GM19099 (cell line): ENCODE data around the gene DIPK1C.

Experiments
- POLR2A ChIP-seq: IDR thresholded peaks from 3 replicates; pipeline ENCODE4 v1.6.1; 2011; ENCODE audit warnings: low read depth; ENCODE audit not compliant: insufficient read length; ENCODE audit errors: extremely low read depth

The DIPK1C gene

DNA sequence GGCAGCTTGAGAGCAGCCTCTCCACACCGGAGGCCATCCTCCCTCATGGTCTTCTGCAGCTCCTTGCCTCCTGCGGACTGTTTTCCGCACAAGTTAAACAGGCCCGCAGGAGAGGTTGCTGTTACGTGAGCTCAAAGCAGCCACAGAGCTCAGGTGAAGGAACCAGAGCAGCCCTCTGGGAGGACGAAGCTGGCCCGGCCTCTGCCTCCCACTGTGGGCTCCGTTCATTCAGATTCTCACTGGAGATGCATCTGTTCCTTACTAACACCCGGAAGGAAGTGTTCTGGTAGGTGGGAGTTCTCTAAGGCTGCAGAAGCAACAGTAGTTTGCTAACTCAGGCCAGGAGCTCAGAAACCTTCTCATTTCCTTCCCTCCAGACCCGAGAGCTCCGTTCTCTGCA is 10.9 kb downstream of the DIPK1C start:
- TF ChIP-seq POLR2A = no peak

DNA sequence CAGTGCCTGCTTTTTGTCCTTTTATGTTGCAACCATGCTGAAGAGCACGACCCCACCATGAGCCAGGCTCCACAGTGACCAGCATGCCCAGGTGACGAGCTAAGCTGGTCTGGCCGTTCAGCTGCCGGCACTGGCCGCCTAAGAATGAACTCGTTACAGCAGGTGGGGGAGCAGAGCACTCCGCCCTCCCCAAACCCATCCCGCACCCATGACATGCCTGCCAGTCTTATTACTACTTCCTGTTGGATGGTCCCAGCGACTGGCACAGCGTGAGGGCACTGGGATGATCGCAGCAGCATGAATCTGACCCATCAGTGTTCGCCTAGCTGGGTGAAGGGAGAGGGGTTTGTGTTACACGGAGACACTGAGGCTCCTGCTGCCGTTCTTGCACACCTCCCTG is 11.5 kb downstream of the DIPK1C start:
- TF ChIP-seq POLR2A = no peak

- no peak for TF ChIP-seq POLR2A
Measured at GRCh38 chr18:74444104-74444503, 13.0 kb downstream of the DIPK1C start.

- TF ChIP-seq POLR2A = no peak
Measured at GRCh38 chr18:74440808-74441427, 16.2 kb downstream of the DIPK1C start.

GRCh38 chr18:74438091-74438490 is 19.0 kb downstream of the DIPK1C start:
- TF ChIP-seq POLR2A = no peak

DNA sequence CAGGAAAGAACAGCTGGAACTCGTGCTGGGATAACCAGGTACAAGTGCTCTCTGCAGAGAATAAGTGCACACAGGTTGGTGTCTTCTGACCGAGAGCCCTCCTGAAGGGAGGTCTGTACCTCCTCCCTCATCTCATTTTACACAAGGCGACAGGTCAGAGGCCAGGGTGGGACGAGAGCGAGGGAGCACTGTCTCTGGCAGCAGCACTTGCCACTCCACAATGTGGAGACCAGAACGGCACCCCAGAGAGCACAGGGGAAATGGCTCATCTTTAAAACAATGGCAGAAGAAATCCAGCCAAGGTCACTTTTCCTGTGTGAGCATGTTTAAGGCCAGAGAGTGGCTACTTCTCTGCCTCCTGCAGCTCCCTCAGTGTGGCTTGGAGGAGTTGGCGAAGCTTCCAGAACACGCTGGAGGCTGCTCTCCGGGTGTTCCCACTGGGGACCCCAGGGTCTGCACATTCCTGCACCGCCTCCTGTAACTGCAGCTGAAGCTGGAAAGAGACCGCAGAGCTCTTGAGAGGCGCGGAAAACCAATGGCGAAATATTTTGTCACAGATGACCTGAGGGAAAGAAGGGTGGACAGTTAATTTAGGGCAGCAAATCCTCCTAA is 20.8 kb downstream of the DIPK1C start:
- TF ChIP-seq POLR2A = no peak

DNA sequence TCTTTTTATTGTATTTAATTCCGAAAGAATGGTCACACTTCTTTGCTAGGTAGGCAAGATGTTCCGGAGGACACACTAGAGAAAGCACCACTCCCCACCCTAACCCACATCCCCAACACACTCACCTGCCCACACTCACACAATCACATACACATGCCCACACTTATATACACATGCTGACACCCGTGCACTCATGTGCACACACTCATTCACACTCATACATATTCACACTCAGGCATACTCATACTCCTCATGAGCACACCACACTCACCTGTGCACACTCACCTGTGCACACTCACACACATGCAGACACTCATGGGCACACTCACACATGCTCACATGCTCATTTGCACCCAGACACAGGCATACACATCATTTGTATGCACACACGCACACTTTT is 21.4 kb downstream of the DIPK1C start:
- TF ChIP-seq POLR2A = no peak

GRCh38 chr18:74434466-74434865 is 22.6 kb downstream of the DIPK1C start:
- no peak for TF ChIP-seq POLR2A

GRCh38 chr18:74430806-74431571 is 26.1 kb downstream of the DIPK1C start:
- TF ChIP-seq POLR2A = no peak

- no peak for TF ChIP-seq POLR2A
Measured at GRCh38 chr18:74430231-74430630, 26.9 kb downstream of the DIPK1C start.

- no peak for TF ChIP-seq POLR2A
Measured at GRCh38 chr18:74429096-74429495, 28.0 kb downstream of the DIPK1C start.

DNA sequence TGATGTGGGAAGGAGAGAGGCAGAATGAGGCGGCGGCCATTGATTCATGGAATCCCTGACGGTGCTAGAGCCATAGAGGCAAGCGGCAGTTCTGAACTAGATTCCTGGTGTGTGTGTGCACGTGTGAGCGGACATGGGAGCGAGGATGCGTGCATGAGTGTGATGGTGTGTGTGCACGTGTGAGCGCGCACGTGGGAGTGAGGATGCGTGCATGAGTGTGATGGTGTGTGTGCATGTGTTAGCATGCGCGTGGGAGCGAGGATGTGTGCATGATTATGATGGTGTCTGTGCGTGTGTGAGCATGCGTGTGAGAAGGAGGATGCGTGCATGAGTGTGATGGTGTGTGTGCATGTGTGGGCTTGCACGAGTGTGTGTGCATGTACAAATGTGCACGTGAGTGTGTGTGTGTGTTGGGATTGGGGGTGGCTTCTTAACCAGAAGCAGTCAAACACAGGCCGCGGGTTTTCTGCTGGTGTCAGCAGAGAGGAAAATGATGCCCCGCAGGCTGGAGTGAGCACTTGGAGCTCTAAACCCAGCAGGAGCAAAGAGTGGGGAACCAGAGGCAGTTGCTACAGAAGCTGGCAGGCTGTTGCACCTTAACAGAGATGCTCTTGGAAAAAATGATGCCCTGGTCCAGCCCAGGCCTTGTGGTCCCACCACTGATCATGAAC is 29.5 kb downstream of the DIPK1C start:
- no peak for TF ChIP-seq POLR2A

DNA sequence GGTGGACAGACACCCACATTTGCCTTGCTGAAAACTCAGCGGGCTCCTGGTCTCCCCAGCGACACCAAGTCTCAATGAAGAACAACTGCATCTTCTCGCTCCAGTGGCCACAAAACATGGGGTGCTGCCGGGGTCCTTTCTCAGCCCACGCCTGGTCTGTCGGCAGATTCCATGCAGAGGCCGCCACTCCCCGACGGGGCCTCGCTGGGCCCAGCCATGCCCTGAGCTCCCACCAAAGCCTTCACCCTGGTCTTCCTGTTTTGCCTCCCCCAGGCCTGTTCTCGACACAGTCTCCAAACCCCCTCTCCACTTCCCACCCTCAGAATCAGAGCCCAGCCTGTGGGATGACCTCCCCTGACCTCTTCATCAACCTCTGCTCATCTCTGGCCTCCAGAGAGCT is 31.2 kb downstream of the DIPK1C start:
- TF ChIP-seq POLR2A = no peak

DNA sequence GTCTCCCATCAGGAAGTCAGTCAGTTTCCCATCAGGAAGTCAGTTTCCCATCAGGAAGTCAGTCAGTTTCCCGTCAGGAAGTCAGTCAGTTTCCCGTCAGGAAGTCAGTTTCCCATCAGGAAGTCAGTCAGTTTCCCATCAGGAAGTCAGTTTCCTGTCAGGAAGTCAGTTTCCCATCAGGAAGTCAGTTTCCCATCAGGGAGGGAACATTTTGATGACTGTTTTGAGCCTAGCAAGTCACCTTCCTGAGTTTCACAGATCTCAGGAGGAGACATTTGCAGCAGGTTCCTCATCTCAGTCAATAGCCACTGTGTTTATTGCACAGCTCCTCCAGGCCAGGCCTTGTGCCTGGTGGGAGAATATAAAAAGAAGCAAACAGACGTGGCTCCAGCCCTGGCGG is 31.9 kb downstream of the DIPK1C start:
- TF ChIP-seq POLR2A = no peak

GRCh38 chr18:74422541-74422940 is 34.6 kb downstream of the DIPK1C start:
- TF ChIP-seq POLR2A = no peak

GRCh38 chr18:74420926-74421325 is 36.2 kb downstream of the DIPK1C start:
- TF ChIP-seq POLR2A = no peak
